DLD1 (cell line): ENCODE data around the gene AP2A2.

ENCODE experiments used
- in situ Hi-C: cut with HindIII; loops from 2 replicates; pipeline ENCODE4 v1.10.0; 2017; ENCODE audit warnings: low sequenced_read_pairs

The AP2A2 gene

GRCh38 chr11:1037506-1038055, 111.9 kb downstream of the AP2A2 start:
- in situ Hi-C loops = no loop called here

GRCh38 chr11:1038361-1038760, 112.7 kb downstream of the AP2A2 start:
- in situ Hi-C loops = no loop called here

- in situ Hi-C loops = no loop called here
Measured at GRCh38 chr11:1038921-1039320, 113.3 kb downstream of the AP2A2 start.

GRCh38 chr11:1039481-1040427, 114.1 kb downstream of the AP2A2 start:
- in situ Hi-C loops = no loop called here

- in situ Hi-C loops = no loop called here
Measured at GRCh38 chr11:1040428-1041148, 114.9 kb downstream of the AP2A2 start.

GRCh38 chr11:1041149-1041467, 115.4 kb downstream of the AP2A2 start:
- in situ Hi-C loops = no loop called here

DNA sequence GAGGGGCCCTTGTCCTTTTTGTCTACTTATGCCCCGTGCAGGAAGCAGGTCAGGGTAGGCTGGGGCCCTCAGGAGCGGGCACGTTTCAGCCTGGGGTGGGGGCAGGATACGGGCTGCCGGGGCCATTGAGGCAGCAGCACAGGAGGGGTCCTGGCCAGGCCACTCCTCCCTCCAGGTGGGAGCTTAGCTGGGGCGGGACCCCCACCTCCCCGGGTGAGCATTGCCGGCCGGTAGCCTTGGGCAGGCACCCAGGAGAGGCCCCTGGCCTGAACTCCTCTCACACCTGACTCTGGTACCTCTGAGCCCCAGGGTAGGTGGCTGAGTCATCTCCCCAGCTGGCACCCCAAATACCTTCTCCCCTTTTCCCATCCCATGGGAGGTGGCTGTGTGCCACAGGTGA, 115.8 kb downstream of the AP2A2 start:
- in situ Hi-C loops = no loop called here

DNA sequence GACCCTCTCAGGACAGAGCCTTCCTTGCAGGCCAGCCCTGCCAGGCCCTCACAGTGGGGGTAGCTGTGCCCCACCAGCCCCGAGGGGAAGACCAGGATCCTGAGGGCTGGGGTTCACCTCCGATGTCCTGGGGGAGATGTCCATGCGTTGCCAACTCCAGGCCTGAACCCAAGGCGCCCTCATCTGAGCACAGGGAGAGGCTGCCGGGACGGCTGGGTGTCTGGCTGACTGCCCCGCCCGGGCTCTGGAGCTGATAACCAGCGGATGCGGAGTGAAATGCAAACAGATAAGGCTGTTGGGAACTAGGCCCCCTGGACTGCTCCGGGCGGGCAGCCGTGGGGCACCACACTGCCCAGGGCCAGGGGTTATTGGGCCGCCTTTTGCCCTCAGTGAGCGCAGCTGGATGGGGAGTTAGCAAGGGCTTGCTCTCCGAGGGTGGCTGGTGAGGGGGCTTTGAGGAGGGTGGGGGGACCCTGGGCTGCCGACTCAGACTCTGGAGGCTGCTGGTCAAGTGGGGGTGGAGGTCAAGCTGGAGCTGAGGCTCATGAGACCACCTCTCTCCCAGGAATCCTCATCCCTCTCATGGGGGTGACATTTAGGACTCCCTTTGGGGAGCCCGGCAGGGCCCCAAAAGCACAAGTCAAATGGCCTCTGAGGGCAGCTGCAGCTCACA, 116.4 kb downstream of the AP2A2 start:
- in situ Hi-C loops = no loop called here

DNA sequence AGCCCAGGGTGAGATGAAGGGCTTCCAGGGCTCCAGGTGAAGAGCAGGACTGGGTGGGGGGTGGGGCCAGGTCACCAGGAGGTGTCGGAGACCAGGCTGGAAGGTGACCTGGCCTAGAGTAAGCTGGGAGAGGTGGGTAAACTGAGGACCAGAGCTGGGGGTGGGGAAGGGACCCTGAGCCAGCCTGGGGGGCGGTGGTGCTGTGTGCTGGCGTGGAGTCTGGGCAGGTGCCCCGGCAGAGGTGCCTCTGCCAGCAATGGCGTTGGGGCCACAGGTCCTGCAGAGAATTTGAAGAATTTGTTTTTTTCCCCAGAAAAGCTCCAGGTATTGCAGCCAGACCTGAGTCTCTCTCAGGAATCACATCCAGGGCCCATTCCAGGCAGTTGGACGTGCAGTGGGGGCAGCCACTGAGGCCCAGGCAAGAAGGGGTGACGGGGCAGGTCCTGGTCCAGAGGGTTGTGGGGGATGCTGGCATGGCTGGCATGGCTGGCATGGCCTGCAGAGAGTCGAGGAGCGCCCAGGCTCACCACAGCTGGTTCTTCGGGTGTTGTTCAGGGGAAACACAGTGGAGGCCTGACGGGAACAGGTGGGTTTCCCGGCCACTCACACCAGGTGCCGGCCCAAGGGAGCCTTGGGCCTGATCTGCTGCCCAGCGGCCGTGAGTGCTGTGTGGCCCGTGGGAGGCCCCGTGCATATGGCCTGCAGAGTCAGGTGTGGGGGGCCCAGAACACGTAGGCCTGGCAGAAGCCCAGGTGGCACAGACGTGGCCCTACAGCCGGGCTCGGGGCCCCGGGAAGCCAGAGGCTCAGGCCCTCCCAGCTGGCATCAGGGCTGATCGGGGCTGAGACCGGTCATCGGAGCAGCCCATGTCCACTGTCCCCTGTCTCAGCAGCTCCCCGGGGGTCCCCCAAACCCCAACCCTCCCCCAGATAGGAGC, 117.2 kb downstream of the AP2A2 start:
- in situ Hi-C loops = no loop called here

- in situ Hi-C loops = no loop called here
Measured at GRCh38 chr11:1043563-1044096, 118.0 kb downstream of the AP2A2 start.

- in situ Hi-C loops = no loop called here
Measured at GRCh38 chr11:1044160-1044559, 118.5 kb downstream of the AP2A2 start.

- in situ Hi-C loops = no loop called here
Measured at GRCh38 chr11:1047595-1048156, 122.0 kb downstream of the AP2A2 start.

DNA sequence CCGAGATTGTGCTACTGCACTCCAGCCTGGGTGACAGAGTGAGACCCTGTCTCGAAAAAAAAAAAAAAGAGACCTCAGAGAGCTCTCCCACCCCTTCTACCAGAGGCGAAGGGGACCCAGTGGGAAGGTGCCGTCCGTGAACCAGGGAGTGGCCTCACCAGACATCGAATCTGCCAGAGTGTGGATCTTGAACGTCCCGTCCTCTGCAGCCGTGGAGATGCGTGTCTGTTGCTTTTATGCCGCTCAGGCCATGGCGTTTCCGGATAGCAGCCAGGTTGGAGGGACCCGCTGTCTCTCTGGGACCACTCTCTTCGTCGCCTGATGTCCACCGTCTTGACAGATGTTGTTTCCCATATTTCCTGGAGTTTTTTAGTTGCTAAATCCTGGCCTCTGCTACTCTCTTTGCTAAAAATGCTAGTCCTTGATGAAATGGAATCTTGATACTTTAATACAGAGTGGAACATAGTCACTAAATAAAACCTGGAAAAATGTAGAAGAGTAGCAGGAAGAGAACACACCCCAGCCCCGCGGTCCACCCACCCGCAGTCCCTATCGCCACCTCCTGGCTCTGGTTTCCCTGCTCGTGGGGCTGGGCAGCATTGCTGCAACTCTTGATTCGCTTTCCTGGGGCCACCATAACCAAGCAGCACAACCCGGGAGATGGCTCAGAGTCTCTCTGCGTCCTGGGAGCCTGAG, 122.9 kb downstream of the AP2A2 start:
- in situ Hi-C loops = no loop called here

GRCh38 chr11:1049071-1049405, 123.4 kb downstream of the AP2A2 start:
- in situ Hi-C loops = no loop called here

GRCh38 chr11:1049431-1049891, 123.8 kb downstream of the AP2A2 start:
- in situ Hi-C loops = no loop called here

- in situ Hi-C loops = loop anchor here (5.0 to 10.0 kb wide), 2 partner anchors 143 to 485 kb away; no protein-coding TSS in a partner anchor
Measured at GRCh38 chr11:1049911-1050580, 124.4 kb downstream of the AP2A2 start.

DNA sequence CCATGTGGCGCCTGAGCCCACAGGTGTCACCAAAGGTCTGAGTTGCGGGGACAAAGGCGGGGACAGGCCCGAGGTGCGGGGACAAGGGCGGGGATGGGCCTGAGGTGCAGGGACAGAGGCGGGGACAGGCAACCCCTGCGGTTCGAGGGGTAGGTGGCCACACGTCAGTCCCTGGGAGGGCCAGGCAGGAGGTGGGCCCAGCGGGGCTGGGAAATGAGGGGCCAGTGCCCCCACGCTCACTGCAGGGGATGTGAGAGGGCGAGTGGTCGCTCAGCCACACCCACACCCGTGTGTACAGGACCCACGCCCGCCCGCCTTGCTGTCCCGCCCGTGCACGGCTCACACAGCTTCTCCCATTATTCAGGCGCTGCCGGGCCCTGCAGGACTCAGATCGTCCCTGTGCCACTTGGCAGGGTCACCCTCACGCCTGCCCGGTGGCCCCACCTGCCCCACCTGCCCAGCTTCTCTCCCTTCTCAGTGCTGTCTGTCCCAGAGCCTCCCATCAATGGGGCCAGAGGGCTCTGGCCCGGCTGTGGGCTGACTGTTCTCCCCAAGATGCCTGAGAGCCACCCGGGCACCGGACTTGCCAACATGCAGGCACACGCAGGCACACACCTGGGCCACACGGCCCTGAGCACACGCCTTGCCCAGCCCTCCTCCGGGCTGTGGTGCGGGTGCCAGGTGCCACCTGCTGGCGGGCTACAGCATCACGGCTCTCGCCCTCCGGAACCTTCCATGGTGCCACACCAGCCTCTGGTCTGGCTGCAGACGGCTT, 125.1 kb downstream of the AP2A2 start:
- in situ Hi-C loops = loop anchor here (5.0 to 10.0 kb wide), 2 partner anchors 143 to 484 kb away; no protein-coding TSS in a partner anchor
